Muscle of leg (tissue), 11 donors: ENCODE measurements around the gene RIMBP2. TPM values are rescaled to one million over a fixed set of nuclear protein-coding genes. Genes with fewer than 3 reads are reported as not detected.
"Not testable (repeated sequence)": the region's sequence is repeated elsewhere in the genome, so short reads cannot be mapped to it uniquely, and the experiment has no call there.

Experiments used
- DNase-seq: peaks from one replicate; pipeline ENCODE4 v3.0.0; 2013
- H3K27ac ChIP-seq: one replicate; pipeline ENCODE4 v1.5.1; 2013; ENCODE audit warnings: mild to moderate bottlenecking, low read length, control low read depth
- H3K27me3 ChIP-seq: one replicate; pipeline ENCODE4 v1.6.1; 2013; ENCODE audit warnings: low read length; ENCODE audit not compliant: control insufficient read depth, insufficient read depth
- H3K36me3 ChIP-seq: one replicate; pipeline ENCODE4 v1.6.1; 2013; ENCODE audit warnings: low read length; ENCODE audit not compliant: control insufficient read depth, insufficient read depth
- H3K4me1 ChIP-seq: one replicate; pipeline ENCODE4 v1.6.1; 2013; ENCODE audit warnings: low read length; ENCODE audit not compliant: control insufficient read depth, insufficient read depth
- H3K4me3 ChIP-seq: one replicate; pipeline ENCODE4 v1.5.1; 2013; ENCODE audit warnings: low read length, control low read depth
- H3K9me3 ChIP-seq: replicated peaks from 2 replicates; pipeline ENCODE4 v1.6.1; 2013; ENCODE audit warnings: low read depth, low read length; ENCODE audit not compliant: control insufficient read depth
- WGBS: methylation state at CpG from one replicate; pipeline ENCODE4 v1.1.5; 2013; ENCODE audit warnings: missing lambda C conversion rate; ENCODE audit not compliant: insufficient coverage; 5-methylcytosine and 5-hydroxymethylcytosine counted together
- polyA plus RNA-seq, 8 donors: library from polyadenylated mRNA; unstranded; fragments of 120-200 nt; gene quantifications; one replicate each; pipeline versions ENCODE4 v1.2.1 to v1.2.3, GENCODE V29; 2013; ENCODE audit warnings: inconsistent platforms in 1 of 8, low replicate concordance in 1 of 8; ENCODE audit not compliant: insufficient read length in 8 of 8, insufficient read depth in 1 of 8
- total RNA-seq: library from RNA; stranded (reverse); fragments of 120-200 nt; gene quantifications from one replicate; pipeline ENCODE4 v1.2.4, GENCODE V29; 2013

Gene RIMBP2
- total and polyA plus RNA-seq, 9 donors = 0.46 to 2.1 (median 0.87) TPM

DNA sequence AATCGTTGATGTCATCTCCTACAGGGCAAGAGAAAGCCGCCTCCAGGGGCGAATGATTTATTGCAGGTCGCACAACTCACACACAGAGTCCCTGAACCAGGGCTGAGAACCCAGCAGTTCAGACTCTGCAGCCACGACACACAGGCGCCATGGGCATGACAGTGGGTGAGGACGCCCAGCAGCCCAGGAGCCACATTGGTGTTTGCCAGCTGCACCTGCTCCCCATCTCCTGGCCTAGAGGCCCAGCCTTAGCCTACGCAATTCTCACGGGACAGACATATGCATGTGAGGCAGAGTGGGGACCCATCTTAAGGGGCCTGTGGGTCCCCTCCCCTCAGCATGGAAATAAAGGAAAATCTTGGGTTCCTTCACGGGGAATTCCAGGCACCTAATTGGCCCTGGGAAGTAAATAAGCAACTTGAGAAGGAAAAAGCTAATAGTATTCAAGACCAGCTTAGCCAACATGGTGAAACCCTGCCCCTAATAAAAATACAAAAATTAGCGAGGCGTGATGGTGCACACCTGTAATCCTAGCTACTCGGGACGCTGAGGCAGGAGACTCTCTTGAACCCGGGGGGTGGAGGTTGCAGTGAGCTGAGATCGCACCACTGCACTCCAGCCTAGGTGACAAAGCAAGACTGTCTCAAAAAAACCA, 69.3 kb downstream of the RIMBP2 start:
- H3K9me3 ChIP-seq = no peaks in the 10 kb centered on the region
- no peak overlapping the region for H3K27ac ChIP-seq
- no peaks in the 10 kb centered on the region for H3K36me3 ChIP-seq
- H3K4me1 ChIP-seq = no peaks in the 10 kb centered on the region
- 76% methylated on average over 13 of the region's 16 CpGs for WGBS
- no peak overlapping the region for H3K4me3 ChIP-seq
- peaks cover 4% of the 10 kb centered on the region for H3K27me3 ChIP-seq
- no peak for DNase-seq

DNA sequence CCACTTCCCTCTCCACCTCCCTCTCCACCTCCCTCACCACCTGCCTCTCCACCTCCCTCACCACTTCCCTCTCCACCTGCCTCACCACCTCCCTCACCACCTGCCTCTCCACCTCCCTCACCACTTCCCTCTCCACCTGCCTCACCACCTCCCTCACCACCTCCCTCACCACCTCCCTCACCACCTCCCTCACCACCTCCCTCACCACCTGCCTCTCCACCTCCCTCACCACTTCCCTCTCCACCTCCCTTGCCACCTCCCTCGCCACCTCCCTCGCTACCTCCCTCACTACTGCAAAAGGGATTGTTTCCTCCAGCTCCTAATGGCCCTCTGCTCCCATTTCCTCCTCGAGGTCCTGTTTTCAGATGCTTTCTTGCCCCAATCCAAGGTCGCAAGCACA, 69.9 kb downstream of the RIMBP2 start:
- 93% methylated on average over 2 of the region's 4 CpGs for WGBS
- H3K27me3 ChIP-seq, DNase-seq, H3K4me1 ChIP-seq, H3K9me3 ChIP-seq, H3K4me3 ChIP-seq, H3K27ac ChIP-seq, H3K36me3 ChIP-seq: not testable (repeated sequence)

DNA sequence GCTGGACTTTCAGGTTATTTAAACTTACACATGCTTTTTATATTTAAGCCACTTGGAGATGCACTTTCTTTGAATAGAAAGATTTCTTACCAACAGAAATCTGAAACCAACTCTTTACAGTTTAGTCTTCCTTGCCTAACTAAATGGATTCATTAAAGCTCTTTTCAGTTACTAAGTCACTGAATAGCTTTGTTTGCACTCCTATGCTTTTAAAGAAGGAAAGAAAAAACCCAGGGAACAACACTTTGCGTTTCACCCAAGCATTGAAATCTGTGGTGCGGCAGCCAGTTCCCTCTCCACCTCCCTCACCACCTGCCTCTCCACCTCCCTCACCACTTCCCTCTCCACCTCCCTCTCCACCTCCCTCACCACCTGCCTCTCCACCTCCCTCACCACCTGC, 70.3 kb downstream of the RIMBP2 start:
- Histone ChIP-seq H3K4me1 (no peaks in the 10 kb centered on the region), H3K27me3 (peaks cover 4% of the 10 kb centered on the region), H3K9me3 (no peaks in the 10 kb centered on the region), H3K27ac (no peak overlapping the region), H3K4me3 (no peak overlapping the region), H3K36me3 (no peaks in the 10 kb centered on the region)
- WGBS = 90% methylated on average over 2 of the region's 2 CpGs
- no peak for DNase-seq

DNA sequence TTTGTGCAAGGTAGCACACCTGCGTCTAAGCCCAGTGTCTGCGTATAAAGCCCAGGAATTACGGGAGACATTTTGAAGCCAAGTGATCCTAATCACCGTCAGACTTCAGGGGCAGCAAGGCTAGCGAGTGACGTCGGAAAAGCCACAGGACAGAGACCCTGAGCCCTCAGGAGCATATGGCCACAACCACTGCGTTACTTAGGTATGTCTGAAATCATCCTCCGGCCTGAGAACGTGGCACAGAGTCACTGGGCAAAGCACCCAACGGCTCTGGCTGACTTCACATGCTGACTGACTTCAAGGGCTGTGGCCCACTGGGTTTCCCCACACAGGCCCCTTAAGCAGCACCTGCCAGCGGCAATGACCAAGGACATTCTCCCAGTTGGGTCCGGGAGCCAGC, 71.5 kb downstream of the RIMBP2 start:
- Histone ChIP-seq H3K36me3 (no peaks in the 10 kb centered on the region), H3K4me3 (no peak overlapping the region), H3K4me1 (no peaks in the 10 kb centered on the region), H3K9me3 (no peaks in the 10 kb centered on the region), H3K27ac (no peak overlapping the region), H3K27me3 (peaks cover 4% of the 10 kb centered on the region)
- no peak for DNase-seq
- WGBS = 77% methylated on average over 11 of the region's 13 CpGs

DNA sequence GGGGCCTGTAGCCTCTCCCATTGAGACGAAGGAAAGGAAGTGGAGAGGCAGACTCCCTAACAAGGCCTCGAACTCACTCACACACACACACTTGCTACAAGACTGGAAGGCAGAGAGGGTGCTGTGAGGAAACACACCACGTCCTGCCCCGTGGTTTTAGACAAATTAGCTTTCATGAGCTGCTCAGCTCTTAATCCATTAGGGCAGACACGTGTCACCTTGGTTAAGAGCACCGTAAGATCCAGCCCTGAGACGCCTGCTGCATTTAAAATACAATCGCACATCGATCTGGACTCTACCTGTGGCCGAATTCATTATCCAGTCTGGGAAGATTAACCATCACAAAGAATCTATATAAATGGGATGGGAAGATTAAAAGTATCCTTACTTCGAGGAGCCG, 72.0 kb downstream of the RIMBP2 start:
- no peaks in the 10 kb centered on the region for H3K4me1 ChIP-seq
- H3K9me3 ChIP-seq = no peaks in the 10 kb centered on the region
- DNase-seq = no peak
- 68% methylated on average over 7 of the region's 12 CpGs for WGBS
- no peaks in the 10 kb centered on the region for H3K36me3 ChIP-seq
- H3K27me3 ChIP-seq = peaks cover 4% of the 10 kb centered on the region
- H3K27ac ChIP-seq = no peak overlapping the region
- H3K4me3 ChIP-seq = no peak overlapping the region

DNA sequence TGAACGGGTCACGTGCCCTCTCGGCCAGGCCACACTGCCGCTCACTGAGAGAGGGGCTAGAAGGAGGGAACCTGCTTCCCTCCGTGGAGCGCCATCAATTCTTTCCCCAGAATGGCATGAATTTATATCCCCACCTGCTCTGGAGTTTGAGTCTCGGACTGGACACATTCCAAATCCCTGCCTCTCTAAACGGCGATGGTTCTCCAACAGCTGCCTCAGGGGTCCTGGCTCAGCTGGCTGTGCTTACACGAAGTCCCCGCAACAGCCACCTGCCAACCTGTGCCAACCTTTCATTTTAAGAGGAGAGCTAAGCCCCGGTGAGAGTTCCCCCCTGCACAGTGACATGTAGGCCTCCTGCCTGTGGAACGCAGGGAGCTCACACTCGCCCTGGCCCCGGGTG, 73.2 kb downstream of the RIMBP2 start:
- H3K36me3 ChIP-seq = no peaks in the 10 kb centered on the region
- no peaks in the 10 kb centered on the region for H3K4me1 ChIP-seq
- no peaks in the 10 kb centered on the region for H3K9me3 ChIP-seq
- H3K27me3 ChIP-seq = peaks cover 4% of the 10 kb centered on the region
- no peak overlapping the region for H3K4me3 ChIP-seq
- no peak overlapping the region for H3K27ac ChIP-seq
- WGBS = 52% methylated on average over 11 of the region's 15 CpGs
- DNase-seq = no peak

DNA sequence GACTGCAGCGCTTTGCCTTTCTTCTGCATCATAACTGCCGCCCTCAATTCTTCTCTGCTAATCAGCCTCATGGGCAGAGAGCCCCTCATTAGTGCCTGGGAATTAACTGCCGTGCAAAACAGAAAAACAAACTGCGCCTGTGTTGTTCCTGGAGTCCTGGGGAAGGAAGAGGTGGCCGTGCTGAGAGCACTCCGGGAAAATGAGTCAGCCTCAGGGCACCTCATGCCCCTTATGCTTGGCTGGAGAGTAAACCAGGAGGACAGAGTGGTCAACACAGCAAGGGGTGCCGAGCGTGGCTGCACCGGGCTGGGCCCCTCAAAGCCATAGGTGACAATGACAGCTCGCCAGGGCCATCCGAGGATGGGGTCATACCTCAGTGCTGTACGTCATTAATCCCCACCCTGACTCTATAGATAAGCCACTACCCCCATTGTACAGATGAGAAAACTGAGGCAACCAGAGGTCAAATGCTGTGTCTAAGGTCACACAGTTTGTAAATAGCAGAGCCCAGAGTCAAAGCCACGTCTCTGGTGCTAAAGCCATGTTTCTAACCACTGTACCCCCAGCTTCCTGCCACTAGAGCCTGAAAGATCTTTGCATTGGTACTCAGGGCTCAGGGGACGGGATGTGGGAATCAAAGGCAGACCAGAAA, 74.4 kb downstream of the RIMBP2 start:
- WGBS = 79% methylated on average over 10 of the region's 14 CpGs
- peaks cover 2% of the 10 kb centered on the region for H3K27me3 ChIP-seq
- H3K4me1 ChIP-seq = no peaks in the 10 kb centered on the region
- no peaks in the 10 kb centered on the region for H3K9me3 ChIP-seq
- H3K36me3 ChIP-seq = no peaks in the 10 kb centered on the region
- no peak overlapping the region for H3K27ac ChIP-seq
- H3K4me3 ChIP-seq = no peak overlapping the region
- no peak for DNase-seq

DNA sequence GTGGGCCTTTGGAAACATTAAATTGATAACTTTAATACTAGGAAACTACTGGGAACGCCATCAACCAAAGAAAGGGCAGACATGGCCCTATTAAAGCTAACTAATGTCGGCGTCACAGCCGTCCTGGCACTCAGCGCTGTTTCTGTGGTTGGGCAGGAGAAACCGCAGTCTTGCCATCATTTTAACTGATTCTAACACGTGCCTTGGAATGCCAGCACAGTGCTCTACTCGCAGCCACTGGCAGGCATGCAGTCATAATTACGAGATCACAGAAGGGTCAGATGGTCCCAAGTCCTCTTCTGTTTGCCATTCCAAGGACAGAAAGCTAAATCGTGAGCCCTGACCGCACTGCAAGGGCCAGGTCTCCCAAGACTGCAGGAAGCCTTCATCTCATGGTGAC, 75.2 kb downstream of the RIMBP2 start:
- Histone ChIP-seq H3K4me3 (no peak overlapping the region), H3K9me3 (no peaks in the 10 kb centered on the region), H3K27ac (no peak overlapping the region), H3K27me3 (peaks cover 4% of the 10 kb centered on the region), H3K36me3 (no peaks in the 10 kb centered on the region), H3K4me1 (no peaks in the 10 kb centered on the region)
- DNase-seq = no peak
- 60% methylated on average over 11 of the region's 11 CpGs for WGBS

DNA sequence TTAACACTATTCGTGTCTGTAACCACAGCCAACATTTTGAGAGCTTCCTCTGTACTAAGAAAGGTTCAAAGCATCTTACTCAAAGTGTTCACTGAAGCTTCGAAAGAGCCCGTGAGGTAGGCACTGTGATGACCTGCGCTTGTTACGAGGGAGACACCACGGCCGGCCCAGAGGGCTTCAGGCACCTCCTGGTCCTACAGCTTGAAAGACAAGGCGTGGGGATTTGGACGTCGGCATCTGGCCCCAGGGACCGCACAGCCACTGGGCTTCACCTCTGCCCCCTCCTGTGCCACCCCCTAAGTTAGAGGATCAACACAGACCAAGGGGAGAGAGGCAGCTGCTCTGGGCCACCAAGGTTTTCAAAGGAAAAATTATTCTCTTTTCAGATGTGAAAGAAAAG, 75.6 kb downstream of the RIMBP2 start:
- 70% methylated on average over 11 of the region's 11 CpGs for WGBS
- no peaks in the 10 kb centered on the region for H3K4me1 ChIP-seq
- H3K9me3 ChIP-seq = no peaks in the 10 kb centered on the region
- no peak overlapping the region for H3K27ac ChIP-seq
- H3K36me3 ChIP-seq = no peaks in the 10 kb centered on the region
- H3K27me3 ChIP-seq = peaks cover 4% of the 10 kb centered on the region
- H3K4me3 ChIP-seq = no peak overlapping the region
- no peak for DNase-seq

DNA sequence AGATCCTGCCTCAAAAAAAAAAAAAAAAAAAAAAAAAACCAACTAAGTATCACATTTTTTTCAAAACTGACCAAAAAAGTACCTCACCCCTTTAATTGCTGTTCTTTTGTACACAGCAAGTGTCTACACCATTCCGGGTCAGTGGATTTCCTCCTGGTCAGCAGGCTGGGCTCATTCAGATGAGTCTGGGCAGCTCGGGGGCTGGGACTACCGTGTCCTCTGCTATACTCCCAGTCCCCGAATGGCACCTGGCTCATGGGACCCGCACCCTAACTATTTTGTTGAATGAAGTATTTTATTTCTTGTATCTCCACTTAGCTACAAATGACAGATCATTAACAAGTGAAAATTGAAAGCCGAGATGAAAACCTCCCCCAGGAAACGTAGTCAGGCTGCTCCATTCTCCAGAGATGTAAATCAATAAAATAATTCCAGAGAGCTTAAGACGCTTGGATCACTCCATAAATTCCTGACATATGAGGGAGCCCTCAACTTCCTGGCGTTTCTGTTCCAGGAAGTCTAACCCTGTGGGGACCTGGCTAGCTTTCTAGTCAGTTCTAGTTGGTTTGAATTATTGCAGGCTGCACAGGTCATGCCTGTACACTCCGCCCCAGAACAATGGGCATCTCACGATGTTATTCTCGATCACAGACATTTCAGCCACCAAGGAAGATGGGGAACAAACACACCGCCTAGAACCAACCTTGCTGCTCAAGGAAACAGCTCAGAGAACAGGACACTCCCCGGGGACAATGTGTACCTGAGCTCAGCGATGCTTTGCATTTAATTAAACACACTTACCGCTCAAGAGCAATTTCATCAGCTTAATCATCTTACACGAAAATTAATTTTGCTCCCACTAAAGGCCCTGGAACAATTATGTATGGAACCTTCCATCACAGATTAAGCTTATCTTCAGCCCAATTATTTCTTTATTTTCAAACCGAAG, 76.3 kb downstream of the RIMBP2 start:
- H3K27ac ChIP-seq = no peak overlapping the region
- H3K4me1 ChIP-seq = no peaks in the 10 kb centered on the region
- 35% methylated on average over 8 of the region's 18 CpGs for WGBS
- H3K36me3 ChIP-seq = no peaks in the 10 kb centered on the region
- no peak overlapping the region for H3K4me3 ChIP-seq
- no peak for DNase-seq
- peaks cover 7% of the 10 kb centered on the region for H3K27me3 ChIP-seq
- no peaks in the 10 kb centered on the region for H3K9me3 ChIP-seq
